ENCODE measurements around the gene MCC.

GRCh38 chr5:113337515-113338415, 150.5 kb downstream of the MCC start:
- no peak for TF ChIP-seq CTCF (IDR thresholded peaks at IDR 0.05)
- no peak for TF ChIP-seq EZH2 (IDR thresholded peaks at IDR 0.05)
- TF ChIP-seq EZH2phosphoT487 (IDR thresholded peaks at IDR 0.05) = no peak
